GM21367 (cell line): ENCODE measurements around the gene NPTXR.

Source experiments
- ATAC-seq: cut with Tn5 transposase; IDR thresholded peaks from one replicate; pipeline ENCODE4 v1.9.1; 2021; ENCODE audit not compliant: unreplicated experiment

NPTXR gene

GRCh38 chr22:38853196-38853651, 9.4 kb upstream of the NPTXR start:
- ATAC-seq, result no peak

- no peak for ATAC-seq
Measured at GRCh38 chr22:38852522-38852921, 8.7 kb upstream of the NPTXR start.

- no peak for ATAC-seq
Measured at GRCh38 chr22:38850941-38851849, 7.4 kb upstream of the NPTXR start.

- ATAC-seq, result no peak
Measured at GRCh38 chr22:38850399-38850798, 6.6 kb upstream of the NPTXR start.

GRCh38 chr22:38849811-38850210, 6.0 kb upstream of the NPTXR start:
- ATAC-seq, result no peak

- ATAC-seq, result no peak
Measured at GRCh38 chr22:38846412-38846811, 2.6 kb upstream of the NPTXR start.

GRCh38 chr22:38845004-38845740, 1.3 kb upstream of the NPTXR start:
- ATAC-seq, result no peak

- no peak for ATAC-seq
Measured at GRCh38 chr22:38844315-38845003, 631 bp upstream of the NPTXR start.

GRCh38 chr22:38843201-38843656, 599 bp downstream of the NPTXR start:
- no peak for ATAC-seq

- ATAC-seq, result no peak
Measured at GRCh38 chr22:38842512-38843200, 1.2 kb downstream of the NPTXR start.

GRCh38 chr22:38841635-38842034, 2.2 kb downstream of the NPTXR start:
- no peak for ATAC-seq

- ATAC-seq, result no peak
Measured at GRCh38 chr22:38841211-38841610, 2.6 kb downstream of the NPTXR start.

GRCh38 chr22:38840129-38840528, 3.7 kb downstream of the NPTXR start:
- no peak for ATAC-seq

GRCh38 chr22:38839686-38840085, 4.1 kb downstream of the NPTXR start:
- ATAC-seq, result no peak

- no peak for ATAC-seq
Measured at GRCh38 chr22:38837414-38837928, 6.4 kb downstream of the NPTXR start.

- no peak for ATAC-seq
Measured at GRCh38 chr22:38835888-38836301, 7.9 kb downstream of the NPTXR start.

- ATAC-seq, result no peak
Measured at GRCh38 chr22:38834991-38835390, 8.8 kb downstream of the NPTXR start.

- ATAC-seq, result no peak
Measured at GRCh38 chr22:38834215-38834953, 9.4 kb downstream of the NPTXR start.

- no peak for ATAC-seq
Measured at GRCh38 chr22:38833061-38833460, 10.8 kb downstream of the NPTXR start.
